GM10248 (cell line): ENCODE measurements around the gene EXOC6.
"Not testable (repeated sequence)": the region's sequence is repeated elsewhere in the genome, so short reads cannot be mapped to it uniquely, and the experiment has no call there.

Experiments used
- CTCF ChIA-PET: fragments of 300-600 bp; sonication (Branson Sonifier 250); formaldehyde crosslinking; extraction: SDS; loops from one replicate; lab custom pipeline; 2021; ENCODE audit warnings: antibody characterized with exemption; lab: Yijun Ruan, JAX
- POLR2A ChIA-PET: fragments of 350-650 bp; sonication (Branson Sonifier 250); formaldehyde crosslinking; extraction: SDS; loops from one replicate; lab custom pipeline; 2020; ENCODE audit warnings: antibody characterized with exemption; lab: Yijun Ruan, JAX
- DNase-seq: peaks from one replicate; pipeline ENCODE4 v3.0.0; 2012; ENCODE audit errors: extremely low spot score
- CTCF ChIP-seq: IDR thresholded peaks from 2 replicates; pipeline ENCODE4 v1.5.1; 2012; ENCODE audit warnings: mild to moderate bottlenecking, low read depth; ENCODE audit errors: extremely low read depth, missing control alignments, control extremely low read depth

EXOC6 gene

GRCh38 chr10:92894081-92894655, 45.8 kb downstream of the EXOC6 start:
- CTCF ChIA-PET, result interaction anchor here (1.3 to 2.6 kb wide), 2 partner anchors 9 to 11 kb away, joined by 3 to 8 read pairs; no protein-coding TSS in a partner anchor
- TF ChIP-seq CTCF, result no peak
- POLR2A ChIA-PET, result no interaction called here
- DNase-seq, result no peak

- CTCF ChIA-PET, result interaction anchor here (1.0 to 2.1 kb wide), 3 partner anchors 12 to 17 kb away, joined by 3 to 11 read pairs (median 4); no protein-coding TSS in a partner anchor
- TF ChIP-seq CTCF, result no peak
- DNase-seq, result no peak
- POLR2A ChIA-PET, result interaction anchor here (0.6 kb wide), 1 partner anchor 462 kb away, joined by 6 read pairs; no protein-coding TSS in a partner anchor
Measured at GRCh38 chr10:92897916-92898315, 49.6 kb downstream of the EXOC6 start.

GRCh38 chr10:92901819-92902251, 53.5 kb downstream of the EXOC6 start:
- peak; percentile 6 for DNase-seq
- no peak for TF ChIP-seq CTCF
- ChIA-PET CTCF (interaction anchor here (1.1 to 1.4 kb wide), 3 partner anchors 13 to 63 kb away, joined by 3 to 7 read pairs (median 5); no protein-coding TSS in a partner anchor), POLR2A (no interaction called here)

GRCh38 chr10:92903633-92904032, 55.3 kb downstream of the EXOC6 start:
- ChIA-PET CTCF (no interaction called here), POLR2A (no interaction called here)
- DNase-seq, result no peak
- no peak for TF ChIP-seq CTCF

- DNase-seq, result no peak
- ChIA-PET POLR2A (no interaction called here), CTCF (interaction anchor here (1.1 to 2.4 kb wide), 2 partner anchors 8 to 11 kb away, joined by 4 to 10 read pairs; no protein-coding TSS in a partner anchor)
- TF ChIP-seq CTCF, result no peak
Measured at GRCh38 chr10:92907280-92907679, 59.0 kb downstream of the EXOC6 start.

GRCh38 chr10:92912631-92913030, 64.3 kb downstream of the EXOC6 start:
- DNase-seq, POLR2A ChIA-PET: not testable (repeated sequence)
- CTCF ChIA-PET, result interaction anchor here (1.3 to 1.4 kb wide), 2 partner anchors 11 to 32 kb away, joined by 3 to 4 read pairs; no protein-coding TSS in a partner anchor

- no peak for DNase-seq
- POLR2A ChIA-PET, result no interaction called here
- peak; percentile 7 for TF ChIP-seq CTCF
- CTCF ChIA-PET, result interaction anchor here (0.7 to 1.4 kb wide), 4 partner anchors 13 to 40 kb away, joined by 3 to 4 read pairs (median 4); no protein-coding TSS in a partner anchor
Measured at GRCh38 chr10:92913973-92914372, 65.7 kb downstream of the EXOC6 start.
